IPS-NIHi7 (cell line): ENCODE measurements around the gene MYH6.
A peak's percentile ranks its signal among the peaks of the same experiment; 100 is the strongest.

ENCODE experiments used
- DNase-seq: peaks from one replicate; pipeline ENCODE4 v3.0.0; 2012; ENCODE audit warnings: mixed read lengths; ENCODE audit errors: extremely low spot score

MYH6 gene

GRCh38 chr14:23377573-23378563 lies 30.2 kb downstream of the MYH6 start:
- DNase-seq = no peak

GRCh38 chr14:23377198-23377550 lies 30.9 kb downstream of the MYH6 start:
- no peak for DNase-seq

- peak; percentile 68 for DNase-seq
Observed at GRCh38 chr14:23376482-23377197, 31.4 kb downstream of the MYH6 start, which contains the start of gene CMTM5. Gene CMTM5, plus strand, starts transcription at chr14:23377046. Its CDS starts 206 bp downstream, at chr14:23377252.

- DNase-seq = no peak
Observed at GRCh38 chr14:23375527-23376251, 32.4 kb downstream of the MYH6 start.

- DNase-seq = no peak
Observed at GRCh38 chr14:23373041-23373440, 35.0 kb downstream of the MYH6 start.

GRCh38 chr14:23372509-23372908 lies 35.6 kb downstream of the MYH6 start, which contains the start of gene IL25:
Gene IL25, plus strand, starts transcription at chr14:23372809.
- DNase-seq = no peak

- DNase-seq = no peak
Observed at GRCh38 chr14:23371865-23372264, 36.2 kb downstream of the MYH6 start.

- DNase-seq = no peak
Observed at GRCh38 chr14:23370221-23370620, 37.9 kb downstream of the MYH6 start.

GRCh38 chr14:23366426-23366921 lies 41.6 kb downstream of the MYH6 start:
- peak; percentile 91 for DNase-seq

- DNase-seq = peak; percentile 86
Observed at GRCh38 chr14:23365732-23366425, 42.2 kb downstream of the MYH6 start.

GRCh38 chr14:23365036-23365731 lies 42.9 kb downstream of the MYH6 start, which contains the start of gene EFS:
Gene EFS, minus strand, starts transcription at chr14:23365172. Its CDS starts 147 bp downstream, at chr14:23365025.
- DNase-seq = peak; percentile 59

GRCh38 chr14:23364164-23365035 lies 43.7 kb downstream of the MYH6 start:
- peak; percentile 62 for DNase-seq

- no peak for DNase-seq
Observed at GRCh38 chr14:23362200-23362599, 45.9 kb downstream of the MYH6 start.

- DNase-seq = no peak
Observed at GRCh38 chr14:23361763-23362162, 46.3 kb downstream of the MYH6 start.

GRCh38 chr14:23361320-23361719 lies 46.8 kb downstream of the MYH6 start:
- DNase-seq = no peak

GRCh38 chr14:23360496-23360895 lies 47.6 kb downstream of the MYH6 start:
- DNase-seq = peak; percentile 60

GRCh38 chr14:23359722-23360447 lies 48.2 kb downstream of the MYH6 start:
- DNase-seq = no peak

GRCh38 chr14:23359167-23359626 lies 48.9 kb downstream of the MYH6 start:
- no peak for DNase-seq
